ENCODE data around the gene CD33. TPM values are rescaled to one million over a fixed set of nuclear protein-coding genes. Genes with fewer than 3 reads are reported as not detected.
"Not testable (repeated sequence)": the region's sequence is repeated elsewhere in the genome, so short reads cannot be mapped to it uniquely, and the experiment has no call there.

Gene CD33
- total and polyA plus RNA-seq, 2 of the 8 experiments (the other 6 are each of a cell fraction or from before 2014, with no cell fraction given) = 0.06 TPM; not detected in 1

- H2BK20ac ChIP-seq (ENCODE audit: low read length); H3K79me1 ChIP-seq (ENCODE audit: low read depth, low read length); H2BK15ac ChIP-seq (ENCODE audit: low read length); H3K4ac ChIP-seq (replicated peaks; ENCODE audit: insufficient read length, low read depth, low read length); H4K20me1 ChIP-seq (replicated peaks in 1 of 2; ENCODE audit: control insufficient read depth in 1 of 2, insufficient read depth in 2 of 2, low read length in 2 of 2); H4K5ac ChIP-seq (ENCODE audit: insufficient read length, low read depth, low read length); POLR2A ChIA-PET (ENCODE audit: partially characterized antibody); H2BK120ac ChIP-seq (replicated peaks; ENCODE audit: low read depth, low read length); H3K79me2 ChIP-seq (ENCODE audit: control insufficient read depth in 1 of 2, insufficient read depth in 2 of 2, low read length in 2 of 2); H3K14ac ChIP-seq (ENCODE audit: insufficient read length); H3K56ac ChIP-seq (replicated peaks; ENCODE audit: insufficient read length, low read depth, low read length); H3K23me2 ChIP-seq (ENCODE audit: low read depth, low read length); H4K8ac ChIP-seq (ENCODE audit: extremely low read depth, insufficient read depth, low read length); H3K18ac ChIP-seq (ENCODE audit: extremely low read depth, low read length); H3K4me1 ChIP-seq (replicated peaks in 1 of 4; ENCODE audit: control insufficient read depth in 3 of 4, insufficient read depth in 4 of 4, low read length in 3 of 4); H4K91ac ChIP-seq (replicated peaks; ENCODE audit: insufficient read length, low read length); H3K9ac ChIP-seq (replicated peaks in 1 of 4; ENCODE audit: extremely low read depth in 1 of 4, low read depth in 3 of 4, low read length in 3 of 4); H3K4me3 ChIP-seq (ENCODE audit: extremely low read depth in 1 of 4, insufficient read depth in 2 of 4, low read depth in 3 of 4, low read length in 4 of 4); H2AK5ac ChIP-seq (ENCODE audit: low read depth, low read length); H2BK12ac ChIP-seq (ENCODE audit: low read depth, low read length); FAIRE-seq; DNase-seq (ENCODE audit: low read depth in 1 of 2, low spot score in 2 of 2); H3K36me3 ChIP-seq (ENCODE audit: control insufficient read depth in 2 of 4, insufficient read depth in 4 of 4, low read length in 3 of 4); H2BK5ac ChIP-seq (ENCODE audit: low read depth, low read length); H3K27me3 ChIP-seq (replicated peaks in 1 of 4; ENCODE audit: control insufficient read depth in 3 of 4, extremely low read depth in 1 of 4, insufficient read depth in 3 of 4, low read length in 3 of 4); H3K4me2 ChIP-seq (ENCODE audit: insufficient read depth in 1 of 2, low read depth in 2 of 2, low read length in 2 of 2); H3K27ac ChIP-seq (ENCODE audit: low read depth, low read length); H3K23ac ChIP-seq (ENCODE audit: insufficient read length): not testable (repeated sequence)
- 0 out of 2 replicates have a peak overlapping the region, but pooled peaks have one; percentile 70 for H2AFZ ChIP-seq (ENCODE audit: low read length)
- CTCF ChIA-PET (ENCODE audit: partially characterized antibody) = interaction anchor here (1.1 to 1.7 kb wide), 3 partner anchors 24 to 61 kb away, joined by 4 read pairs; no protein-coding TSS in a partner anchor
- 73% methylated on average over 13 of the region's 13 CpGs; no CpG with 5 or more reads in 1 of the 2 experiments for WGBS, 2 experiments (ENCODE audit: extremely low coverage in 1 of 2, insufficient coverage in 1 of 2, insufficient read length in 1 of 2, insufficient replicate concordance in 2 of 2, low coverage in 1 of 2, low lambda C conversion rate in 2 of 2, missing lambda C conversion rate in 1 of 2)
- peaks cover 15 to 21% of the 10 kb centered on the region in 2 experiments for H3K9me3 ChIP-seq (ENCODE audit: insufficient read depth in 2 of 2, low read depth in 1 of 2, low read length in 1 of 2)
Measured at GRCh38 chr19:51210874-51211361, 14.0 kb upstream of the CD33 start.
